HEK293 (cell line): ENCODE measurements around the gene TRAPPC2.

Experiments
- ATF2 ChIP-seq: fragments of 450-650 bp; formaldehyde crosslinking; IDR thresholded peaks from 2 replicates; pipeline ENCODE4 v1.5.1; 2016; ENCODE audit warnings: missing biosample characterization, missing genetic modification characterization, low read depth
- CTCF ChIP-seq: fragments of 450-650 bp; formaldehyde crosslinking; IDR thresholded peaks from 2 replicates; pipeline ENCODE4 v1.5.1; 2016; ENCODE audit warnings: missing biosample characterization, missing genetic modification characterization
- OSR2 ChIP-seq: fragments of 450-650 bp; formaldehyde crosslinking; IDR thresholded peaks from 2 replicates; pipeline ENCODE4 v1.5.1; 2016; ENCODE audit warnings: missing biosample characterization, missing genetic modification characterization
- SP3 ChIP-seq: fragments of 450-650 bp; formaldehyde crosslinking; IDR thresholded peaks from 2 replicates; pipeline ENCODE4 v1.5.1; 2016; ENCODE audit warnings: missing biosample characterization, missing genetic modification characterization
- ZBTB11 ChIP-seq: fragments of 450-650 bp; formaldehyde crosslinking; conservative IDR thresholded peaks from 2 replicates; pipeline ENCODE4 v1.5.1; 2016; ENCODE audit warnings: low read depth, missing biosample characterization, missing genetic modification characterization
- ZFP41 ChIP-seq: fragments of 450-650 bp; formaldehyde crosslinking; IDR thresholded peaks from 2 replicates; pipeline ENCODE4 v1.5.1; 2016; ENCODE audit warnings: missing biosample characterization, missing genetic modification characterization, borderline replicate concordance
- ZNF23 ChIP-seq: fragments of 450-650 bp; formaldehyde crosslinking; IDR thresholded peaks from 2 replicates; pipeline ENCODE4 v1.5.1; 2016; ENCODE audit warnings: missing biosample characterization, missing genetic modification characterization, borderline replicate concordance
- ZNF426 ChIP-seq: fragments of 450-650 bp; formaldehyde crosslinking; IDR thresholded peaks from 2 replicates; pipeline ENCODE4 v1.5.1; 2017; ENCODE audit warnings: missing biosample characterization, missing genetic modification characterization, mild to moderate bottlenecking, inconsistent platforms, moderate library complexity
- ZNF555 ChIP-seq: fragments of 450-650 bp; formaldehyde crosslinking; conservative IDR thresholded peaks from 2 replicates; pipeline ENCODE4 v1.5.1; 2017; ENCODE audit warnings: missing biosample characterization, mild to moderate bottlenecking, missing genetic modification characterization, inconsistent platforms
- ZNF558 ChIP-seq: fragments of 450-650 bp; formaldehyde crosslinking; IDR thresholded peaks from 2 replicates; pipeline ENCODE4 v1.5.1; 2016; ENCODE audit warnings: missing biosample characterization, missing genetic modification characterization
- ZNF621 ChIP-seq: fragments of 450-650 bp; formaldehyde crosslinking; IDR thresholded peaks from 2 replicates; pipeline ENCODE4 v1.5.1; 2017; ENCODE audit warnings: missing biosample characterization, missing genetic modification characterization

GRCh38 chrX:13717700-13718472 lies 16.5 kb downstream of the TRAPPC2 start:
- no peak for TF ChIP-seq ZNF558
- TF ChIP-seq CTCF (tag by site-specific recombination) = no peak
- no peak for TF ChIP-seq ZFP41 (tag by site-specific recombination)
- no peak for TF ChIP-seq OSR2 (tag by site-specific recombination)
- TF ChIP-seq ATF2 (tag by site-specific recombination) = no peak
- no peak for TF ChIP-seq ZNF621 (tag by site-specific recombination)
- no peak for TF ChIP-seq ZNF426
- TF ChIP-seq ZNF23 (tag by site-specific recombination) = no peak
- no peak for TF ChIP-seq ZBTB11 (tag by site-specific recombination)
- TF ChIP-seq SP3 (tag by site-specific recombination) = no peak
- TF ChIP-seq ZNF555 (tag by site-specific recombination) = no peak
